DOHH2 (cell line): ENCODE results near the gene C1QTNF1.

Source experiments
- EZH2phosphoT487 ChIP-seq: fragments of 200-600 bp; sonication (generic); IDR thresholded peaks from 2 replicates; pipeline ENCODE4 v1.6.1; 2017; ENCODE audit warnings: borderline replicate concordance, mild to moderate bottlenecking, antibody characterized with exemption, low read length, moderate library complexity, mixed read lengths
- TF ChIP-seq, protein P1 (sequence below): fragments of 200-600 bp; sonication (generic); IDR thresholded peaks from one replicate; pipeline ENCODE4 v1.5.1; 2014; ENCODE audit warnings: antibody characterized with exemption, mild to moderate bottlenecking, low read depth, low read length; ENCODE audit not compliant: poor library complexity, severe bottlenecking

DNA sequence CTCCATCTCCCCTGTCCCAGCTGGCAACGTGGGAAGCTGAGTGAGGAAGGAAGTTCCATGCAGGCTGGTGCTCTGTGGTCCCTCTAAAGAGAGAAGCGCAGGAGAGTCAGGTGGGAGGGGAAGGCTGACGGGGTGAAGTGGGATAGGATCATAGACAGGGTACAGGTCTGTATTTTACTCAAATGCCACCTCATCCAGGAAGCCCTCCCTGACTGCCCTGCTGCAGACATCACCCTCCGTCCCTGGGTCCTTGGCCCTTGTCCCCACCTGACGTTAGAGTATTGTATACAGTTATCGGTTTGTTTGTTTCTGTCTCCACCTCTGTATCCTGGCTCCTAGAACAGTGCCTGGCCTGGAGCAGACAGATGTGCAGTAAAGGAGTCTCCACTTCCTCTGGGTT is 26.1 kb upstream of the C1QTNF1 start:
- TF ChIP-seq, protein P1, sequence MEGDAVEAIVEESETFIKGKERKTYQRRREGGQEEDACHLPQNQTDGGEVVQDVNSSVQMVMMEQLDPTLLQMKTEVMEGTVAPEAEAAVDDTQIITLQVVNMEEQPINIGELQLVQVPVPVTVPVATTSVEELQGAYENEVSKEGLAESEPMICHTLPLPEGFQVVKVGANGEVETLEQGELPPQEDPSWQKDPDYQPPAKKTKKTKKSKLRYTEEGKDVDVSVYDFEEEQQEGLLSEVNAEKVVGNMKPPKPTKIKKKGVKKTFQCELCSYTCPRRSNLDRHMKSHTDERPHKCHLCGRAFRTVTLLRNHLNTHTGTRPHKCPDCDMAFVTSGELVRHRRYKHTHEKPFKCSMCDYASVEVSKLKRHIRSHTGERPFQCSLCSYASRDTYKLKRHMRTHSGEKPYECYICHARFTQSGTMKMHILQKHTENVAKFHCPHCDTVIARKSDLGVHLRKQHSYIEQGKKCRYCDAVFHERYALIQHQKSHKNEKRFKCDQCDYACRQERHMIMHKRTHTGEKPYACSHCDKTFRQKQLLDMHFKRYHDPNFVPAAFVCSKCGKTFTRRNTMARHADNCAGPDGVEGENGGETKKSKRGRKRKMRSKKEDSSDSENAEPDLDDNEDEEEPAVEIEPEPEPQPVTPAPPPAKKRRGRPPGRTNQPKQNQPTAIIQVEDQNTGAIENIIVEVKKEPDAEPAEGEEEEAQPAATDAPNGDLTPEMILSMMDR = no peak
- no peak for TF ChIP-seq EZH2phosphoT487
